LoVo (cell line): ENCODE results near the gene STKLD1.
A peak's percentile ranks its signal among the peaks of the same experiment; 100 is the strongest.
"Not testable (repeated sequence)": the region's sequence is repeated elsewhere in the genome, so short reads cannot be mapped to it uniquely, and the experiment has no call there.

Experiments
- DNase-seq: peaks from one replicate; pipeline ENCODE4 v3.0.0-alpha.2; 2016; ENCODE audit warnings: low spot score

Gene STKLD1

GRCh38 chr9:133362359-133363044 is 13.7 kb upstream of the STKLD1 start:
- no peak for DNase-seq

- no peak for DNase-seq
These were observed 9.7 kb upstream of the STKLD1 start for GRCh38 chr9:133366435-133366834.

GRCh38 chr9:133367221-133367620 is 8.9 kb upstream of the STKLD1 start:
- DNase-seq = no peak

- DNase-seq = no peak
These were observed 8.4 kb upstream of the STKLD1 start for GRCh38 chr9:133367778-133368177.

GRCh38 chr9:133368249-133368881 is 7.8 kb upstream of the STKLD1 start:
- no peak for DNase-seq

- DNase-seq = no peak
These were observed 6.7 kb upstream of the STKLD1 start for GRCh38 chr9:133369422-133369821.

GRCh38 chr9:133369933-133370332 is 6.2 kb upstream of the STKLD1 start:
- no peak for DNase-seq

GRCh38 chr9:133370685-133371084 is 5.5 kb upstream of the STKLD1 start:
- no peak for DNase-seq

GRCh38 chr9:133371261-133371711 is 4.9 kb upstream of the STKLD1 start:
- DNase-seq = no peak

- DNase-seq = no peak
These were observed 4.0 kb upstream of the STKLD1 start for GRCh38 chr9:133372144-133372543.

GRCh38 chr9:133374612-133375115 is 1.5 kb upstream of the STKLD1 start:
- no peak for DNase-seq

GRCh38 chr9:133375116-133375723 is 946 bp upstream of the STKLD1 start:
- peak; percentile 48 for DNase-seq

- not testable (repeated sequence) for DNase-seq
These were observed 1.1 kb downstream of the STKLD1 start for GRCh38 chr9:133377280-133377679.

- DNase-seq = no peak
These were observed 1.6 kb downstream of the STKLD1 start for GRCh38 chr9:133377721-133378216.

GRCh38 chr9:133378408-133378962 is 2.3 kb downstream of the STKLD1 start:
- DNase-seq = no peak

GRCh38 chr9:133379153-133380086 is 3.3 kb downstream of the STKLD1 start:
- DNase-seq = no peak

GRCh38 chr9:133380734-133381133 is 4.6 kb downstream of the STKLD1 start:
- DNase-seq = no peak

GRCh38 chr9:133382507-133383141 is 6.5 kb downstream of the STKLD1 start:
- no peak for DNase-seq

- DNase-seq = no peak
These were observed 7.3 kb downstream of the STKLD1 start for GRCh38 chr9:133383438-133383837.

GRCh38 chr9:133384736-133385321 is 8.7 kb downstream of the STKLD1 start:
- DNase-seq = no peak

GRCh38 chr9:133385452-133385851 is 9.3 kb downstream of the STKLD1 start:
- DNase-seq = no peak
